HG03432 (cell line): ENCODE measurements around the gene TMCC1.
"Not testable (repeated sequence)": the region's sequence is repeated elsewhere in the genome, so short reads cannot be mapped to it uniquely, and the experiment has no call there.

Experiments
- ATAC-seq: cut with Tn5 transposase; IDR thresholded peaks from one replicate; pipeline ENCODE4 v1.9.1; 2021; ENCODE audit warnings: mild to moderate bottlenecking, moderate library complexity; ENCODE audit not compliant: unreplicated experiment

The TMCC1 gene

DNA sequence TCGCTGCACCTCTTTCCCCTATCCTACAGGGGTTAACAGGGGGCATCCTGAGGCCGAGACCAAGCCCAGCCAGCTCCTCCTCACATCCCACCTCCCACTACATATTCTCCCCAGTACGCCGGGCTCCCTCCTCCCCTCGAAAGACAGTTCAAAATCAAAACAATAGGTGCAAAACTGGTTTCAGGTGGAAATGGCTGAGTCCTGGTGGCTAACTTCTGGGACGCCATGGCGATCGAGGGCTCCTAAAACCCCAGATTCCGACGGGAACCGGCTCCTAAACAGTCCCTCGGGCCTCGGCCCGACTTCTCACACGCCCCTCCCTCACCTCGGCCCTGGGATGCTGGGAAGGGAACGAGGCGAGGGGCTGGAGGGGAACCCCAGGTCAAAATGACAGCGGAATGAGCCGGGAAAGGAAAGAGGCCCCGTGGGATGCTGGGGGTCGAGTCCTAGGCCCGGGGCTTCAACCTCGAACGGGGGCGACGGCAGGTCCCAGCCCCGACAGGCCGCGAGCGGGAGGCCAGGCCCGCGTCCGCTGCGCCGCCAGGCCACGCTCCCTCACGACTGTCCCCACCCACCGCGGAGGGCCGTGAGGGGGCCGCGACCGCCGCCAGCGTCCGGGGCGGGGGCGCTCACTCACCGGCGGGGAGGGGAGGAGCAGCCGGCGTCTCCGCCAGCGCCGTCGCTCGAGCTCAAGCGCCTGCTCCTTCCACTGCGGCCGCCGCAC, 492 bp downstream of the TMCC1 start:
- peak; percentile 78 for ATAC-seq

DNA sequence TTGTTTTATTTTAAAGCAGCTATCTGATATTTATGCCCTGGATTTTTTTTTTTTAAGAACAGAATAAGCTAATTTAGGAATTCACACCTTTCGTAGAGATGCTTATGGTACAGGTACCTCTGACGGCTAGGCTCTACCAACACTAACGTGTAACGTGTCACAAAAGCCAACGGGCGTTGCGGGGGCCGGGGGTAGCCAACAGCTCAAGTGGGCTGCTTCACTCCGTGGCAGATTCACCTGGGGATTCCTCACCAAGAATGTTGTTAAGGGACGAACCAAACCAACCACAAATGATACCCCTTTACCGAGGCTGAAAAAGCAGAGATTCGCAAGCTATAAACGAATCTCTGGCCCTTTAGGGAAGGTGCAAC, 1.0 kb downstream of the TMCC1 start:
- ATAC-seq: no peak

DNA sequence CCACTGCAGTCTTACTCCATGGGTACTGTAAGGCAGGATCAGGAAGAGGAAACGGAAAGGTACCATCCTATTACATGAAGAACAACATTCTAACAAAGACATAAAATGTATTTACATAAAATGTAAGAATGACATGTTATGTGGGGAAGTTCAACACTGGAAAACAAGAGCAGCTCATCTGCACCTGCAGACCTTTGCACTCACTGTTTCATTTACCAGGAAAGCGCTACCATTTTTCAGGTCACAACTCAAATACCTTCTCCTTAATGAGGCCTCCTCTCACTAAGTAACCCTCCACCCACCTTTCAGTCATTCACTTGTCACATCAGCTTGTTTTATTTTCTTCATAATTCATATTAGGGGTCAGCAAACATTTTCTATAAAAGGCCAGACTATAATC, 2.6 kb downstream of the TMCC1 start:
- ATAC-seq: no peak

DNA sequence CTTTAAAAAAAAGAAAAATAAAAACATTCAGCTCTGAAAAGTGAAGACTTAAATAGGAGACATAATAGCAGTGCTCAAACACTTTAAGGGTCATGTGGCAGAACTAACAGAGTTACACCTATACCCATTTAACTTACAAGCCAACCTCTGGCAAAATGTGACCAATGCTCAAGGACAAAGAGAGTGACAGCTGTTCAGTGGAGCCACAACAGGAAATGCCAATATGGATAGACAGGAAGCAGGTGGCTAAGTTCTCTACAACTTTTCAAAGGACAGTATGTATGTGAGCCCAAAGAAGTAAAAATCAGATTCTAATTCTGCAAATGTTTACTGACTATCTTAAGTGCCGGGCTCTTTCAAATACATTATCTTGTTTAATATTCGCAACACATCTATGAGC, 3.4 kb downstream of the TMCC1 start:
- ATAC-seq: no peak

DNA sequence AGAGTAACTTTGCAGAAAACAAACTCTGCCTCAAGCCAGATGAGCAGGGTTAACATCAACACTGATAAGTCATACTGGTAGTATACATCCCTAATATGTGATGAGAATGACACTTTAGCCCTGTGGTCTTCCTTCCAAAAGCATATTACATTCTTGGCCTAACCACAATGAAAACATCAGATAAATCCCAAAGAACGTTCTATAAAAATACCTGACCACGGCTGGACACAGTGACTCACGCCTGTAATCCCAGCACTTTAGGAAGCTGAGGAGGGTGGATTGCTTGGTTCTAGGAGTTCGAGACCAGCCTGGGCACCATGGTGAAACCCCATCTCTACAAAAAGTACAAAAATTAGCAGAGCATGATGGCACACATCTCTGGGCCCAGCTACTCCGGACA, 4.7 kb downstream of the TMCC1 start:
- ATAC-seq: no peak

DNA sequence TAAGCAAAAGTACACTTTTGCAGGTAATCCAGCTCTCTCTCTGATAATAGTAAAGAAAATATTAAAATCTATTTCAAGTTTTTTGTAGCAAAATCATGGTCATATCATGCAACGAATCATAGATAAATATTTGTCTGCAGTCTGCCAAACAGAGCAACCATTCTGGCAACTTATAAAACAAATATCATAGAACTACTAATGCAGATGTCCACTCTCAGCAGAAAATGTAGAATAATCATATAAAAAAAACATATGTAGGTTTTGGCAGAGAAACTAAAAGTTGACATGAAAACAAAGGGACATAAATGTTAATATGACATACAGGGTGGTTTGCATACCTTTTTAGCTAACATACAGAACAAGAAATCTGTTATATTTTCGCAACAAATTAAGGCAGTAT, 12.2 kb downstream of the TMCC1 start:
- ATAC-seq: no peak

DNA sequence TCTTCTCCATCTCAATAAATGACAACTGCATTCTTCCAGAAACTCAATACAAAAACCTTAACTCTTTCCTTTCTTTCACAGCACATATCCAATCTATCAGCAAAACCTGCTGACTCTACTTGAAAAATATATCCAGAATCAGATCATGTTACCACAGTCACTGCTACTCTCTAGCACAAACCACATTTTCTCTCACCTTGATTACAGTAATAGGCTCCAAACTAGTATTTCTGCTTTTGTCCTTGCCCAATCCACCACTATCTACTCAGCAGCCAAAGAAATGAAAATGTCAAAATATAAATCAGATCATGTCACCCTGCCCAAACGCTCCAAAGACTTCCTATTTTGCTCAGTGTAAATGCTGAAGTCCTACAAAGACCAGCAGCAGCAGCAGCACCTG, 15.2 kb downstream of the TMCC1 start:
- ATAC-seq: no peak

DNA sequence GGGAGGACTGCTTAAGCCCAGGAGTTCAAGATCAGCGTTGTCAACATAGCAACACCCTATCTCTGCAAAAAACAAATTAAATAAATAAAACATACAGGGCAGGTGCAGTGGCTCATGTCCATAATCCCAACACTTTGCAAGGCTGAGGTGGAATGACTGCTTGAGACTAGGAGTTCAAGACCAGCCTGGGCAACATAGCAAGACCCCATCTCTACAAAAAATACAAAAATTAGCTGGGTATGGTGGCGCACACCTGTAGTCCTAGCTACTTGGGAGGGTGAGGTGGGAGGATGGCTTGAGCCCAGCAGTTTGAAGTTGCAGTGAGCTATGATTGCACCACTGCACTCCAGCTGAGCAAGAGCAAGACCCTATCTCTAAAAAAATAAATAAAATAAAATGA, 19.0 kb downstream of the TMCC1 start:
- ATAC-seq: not testable (repeated sequence)

DNA sequence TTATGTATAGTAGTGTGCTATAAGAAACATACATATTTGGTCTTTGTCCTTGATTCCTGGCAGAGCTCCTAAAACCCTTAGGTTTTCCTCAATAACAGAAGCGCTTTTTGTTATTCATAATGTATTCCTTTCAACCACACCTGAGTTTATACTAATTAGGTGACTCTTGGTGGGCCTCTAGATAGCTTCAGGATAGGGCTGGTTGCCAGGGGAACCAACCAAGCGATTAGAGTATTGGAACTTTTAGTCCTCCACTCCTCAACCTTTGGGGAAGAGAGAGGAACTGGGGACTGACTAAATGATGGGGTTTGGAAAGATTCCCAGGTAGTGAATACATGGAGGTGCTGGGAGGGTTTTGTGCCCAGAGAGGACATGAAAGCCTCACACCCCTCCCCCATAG, 24.6 kb downstream of the TMCC1 start:
- ATAC-seq: no peak

DNA sequence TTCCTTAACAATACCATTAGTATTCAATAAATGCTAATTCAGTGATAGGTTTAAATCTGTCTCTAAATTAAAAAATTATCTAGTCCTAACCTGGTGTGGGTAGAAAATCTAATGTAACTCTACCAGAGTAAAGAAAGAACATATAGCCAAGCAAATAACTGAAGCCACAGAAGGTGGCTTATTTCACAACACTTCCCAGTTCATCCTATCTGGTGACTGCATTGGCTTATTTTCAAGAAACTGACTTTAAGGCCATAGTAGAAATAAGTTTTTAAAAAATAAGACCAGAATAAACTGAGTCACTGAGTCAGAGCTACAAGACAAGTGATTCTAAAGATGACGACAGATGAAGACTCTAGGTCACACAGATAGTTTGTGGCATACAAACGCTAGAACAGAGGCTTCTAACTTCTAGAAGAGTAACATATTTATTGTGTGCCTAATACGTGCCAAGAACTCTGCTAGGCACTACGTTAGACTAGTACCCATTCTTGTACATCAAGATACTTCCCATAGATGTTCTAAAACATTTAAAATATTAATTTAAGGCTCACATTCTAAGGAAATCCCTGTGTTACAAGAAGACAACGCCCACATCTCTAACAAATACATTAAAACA, 25.9 kb downstream of the TMCC1 start:
- no peak for ATAC-seq

DNA sequence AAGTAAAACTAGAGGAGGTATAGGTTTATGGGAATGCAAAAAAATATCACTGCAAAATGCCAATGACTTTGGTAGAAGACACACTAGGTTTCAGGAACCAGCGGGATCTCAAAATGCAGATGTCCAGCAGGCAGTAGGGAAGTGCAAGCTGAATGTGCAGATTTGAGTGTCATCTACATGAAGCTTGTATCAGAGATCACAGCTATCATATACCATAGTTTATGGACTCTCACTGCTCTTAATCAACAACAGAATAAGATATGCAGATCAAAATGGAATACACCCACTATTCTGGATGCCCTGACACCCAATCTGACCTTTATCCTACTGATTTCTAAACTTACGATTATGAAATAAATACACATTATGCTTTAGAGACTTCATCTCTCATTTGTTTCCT, 27.7 kb downstream of the TMCC1 start:
- ATAC-seq: no peak

DNA sequence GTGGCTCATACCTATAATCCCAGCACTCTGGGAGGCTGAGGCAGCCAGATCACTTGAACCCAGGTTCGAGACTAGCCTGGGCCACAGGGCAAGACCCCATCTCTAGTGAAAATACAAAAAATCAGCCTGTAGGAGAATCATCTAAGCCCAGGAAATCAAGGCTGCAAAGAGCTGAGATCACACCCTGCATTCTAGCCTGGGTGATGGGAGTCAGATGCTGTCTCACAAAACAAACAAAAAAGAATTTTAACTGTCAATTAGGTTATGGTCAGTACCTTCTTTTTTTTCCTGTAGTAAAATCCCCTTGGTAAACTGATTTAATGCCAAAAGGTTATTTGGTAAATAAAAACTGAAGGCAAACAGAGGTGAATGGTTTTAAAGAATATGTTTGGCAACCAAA, 29.0 kb downstream of the TMCC1 start:
- no peak for ATAC-seq

DNA sequence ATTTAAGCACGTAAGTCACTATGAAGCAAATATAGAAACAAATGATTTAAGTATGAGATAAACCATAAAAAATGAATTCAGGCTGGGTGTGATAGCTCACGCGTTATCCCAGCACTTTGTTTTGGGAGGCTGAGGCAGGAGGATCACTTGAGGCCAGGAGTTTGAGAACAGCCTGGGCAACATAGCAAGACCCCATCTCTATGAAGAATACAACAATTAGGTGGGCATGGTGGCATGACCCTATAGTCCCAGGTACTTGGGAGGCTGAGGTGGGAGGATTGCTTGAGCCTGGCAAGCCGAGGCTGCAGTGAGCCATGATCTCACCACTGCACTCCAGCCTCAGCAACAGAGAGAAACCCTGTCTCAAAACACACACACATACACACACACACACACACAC, 34.2 kb downstream of the TMCC1 start:
- no peak for ATAC-seq

DNA sequence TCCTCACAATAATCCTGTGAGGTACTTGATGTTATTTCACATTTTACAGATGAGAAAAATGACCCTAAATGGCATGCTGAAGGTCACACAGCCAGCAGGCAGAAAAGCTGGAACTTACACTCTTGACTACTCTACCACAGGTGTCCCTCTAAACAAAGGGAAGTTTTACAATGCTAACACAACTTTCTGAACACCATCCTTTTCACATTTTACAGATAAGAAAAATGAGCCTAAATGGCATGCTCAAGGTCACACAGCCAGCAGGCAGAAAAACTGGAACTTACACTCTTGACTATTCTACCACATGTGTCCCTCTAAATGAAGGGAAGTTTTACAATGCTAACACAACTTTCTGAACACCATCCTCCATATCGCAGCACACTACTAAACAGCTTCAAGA, 35.6 kb downstream of the TMCC1 start:
- no peak for ATAC-seq

DNA sequence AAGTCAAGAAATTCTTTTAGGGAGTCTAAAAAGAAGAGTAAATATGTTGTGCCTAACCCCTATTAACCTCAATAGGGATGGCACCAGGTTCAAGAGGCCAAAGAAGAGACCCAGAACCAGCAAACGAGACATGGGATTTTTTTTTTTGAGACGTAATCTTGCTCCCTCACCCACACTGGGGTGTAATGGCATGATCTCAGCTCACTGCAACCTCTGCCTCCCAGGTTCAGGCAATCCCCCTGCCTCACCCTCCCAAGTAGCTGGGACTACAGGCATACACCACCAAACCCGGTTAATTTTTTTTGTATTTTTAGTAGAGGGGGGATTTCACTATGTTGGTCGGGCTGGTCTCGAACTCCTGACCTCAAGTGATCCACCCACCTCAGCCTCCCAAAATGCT, 36.7 kb downstream of the TMCC1 start:
- ATAC-seq: not testable (repeated sequence)

DNA sequence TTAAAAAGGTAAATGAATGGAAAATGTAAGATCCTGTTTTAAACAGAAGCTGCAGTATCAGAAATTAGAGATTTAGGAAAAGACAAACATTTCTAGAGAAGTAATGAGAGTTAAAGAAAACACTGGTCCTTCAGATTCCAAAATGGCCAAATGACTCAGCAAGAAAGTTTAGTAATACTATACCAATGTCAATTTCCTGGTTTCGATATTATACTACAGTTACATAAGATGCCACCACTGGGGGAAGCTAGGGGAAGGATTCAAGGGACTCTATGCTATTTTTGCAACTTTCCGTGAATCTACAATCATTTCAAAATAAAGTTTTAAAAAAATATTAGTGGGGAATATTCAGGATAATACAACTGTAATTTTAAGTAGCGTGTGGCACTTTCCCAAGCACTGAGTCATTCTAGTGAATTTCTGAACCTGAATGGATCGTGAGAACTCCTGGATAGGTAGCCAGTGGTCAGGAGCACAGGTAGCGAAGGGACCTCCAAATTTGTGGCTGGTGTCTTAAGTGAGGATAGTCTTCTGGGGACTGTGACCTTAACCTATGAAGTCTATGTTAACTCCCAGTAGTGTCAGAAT, 37.6 kb downstream of the TMCC1 start:
- ATAC-seq: no peak

DNA sequence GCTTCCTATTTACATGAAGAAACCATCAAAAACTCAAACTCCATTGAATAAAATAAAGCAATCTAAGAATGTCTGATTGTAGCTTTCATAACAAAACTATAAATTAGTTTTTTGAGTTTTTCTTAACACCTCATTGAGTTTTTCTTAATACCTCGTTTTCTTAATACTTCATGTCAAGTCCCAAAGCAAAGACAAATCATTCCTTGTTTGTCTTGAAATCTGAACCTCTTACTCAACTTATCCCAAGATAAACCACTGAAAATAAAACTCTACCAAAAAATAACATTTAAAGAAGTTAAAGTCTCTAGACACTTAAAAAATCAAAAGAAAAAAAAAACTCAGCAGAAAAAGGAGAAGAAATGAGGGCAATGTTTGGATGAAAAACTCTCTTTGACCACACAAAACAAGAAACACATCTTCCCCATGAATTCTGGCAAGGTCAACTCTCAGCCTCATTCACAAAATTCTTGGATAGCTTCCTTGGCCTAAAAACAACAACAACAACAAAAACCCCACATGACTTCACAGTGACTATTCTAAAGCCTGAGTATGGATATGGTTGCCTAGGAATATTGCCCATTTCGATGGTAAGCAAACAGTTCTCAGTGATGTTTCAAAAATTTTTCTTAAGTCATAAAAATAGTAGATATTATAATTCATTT, 38.2 kb downstream of the TMCC1 start:
- ATAC-seq: no peak

DNA sequence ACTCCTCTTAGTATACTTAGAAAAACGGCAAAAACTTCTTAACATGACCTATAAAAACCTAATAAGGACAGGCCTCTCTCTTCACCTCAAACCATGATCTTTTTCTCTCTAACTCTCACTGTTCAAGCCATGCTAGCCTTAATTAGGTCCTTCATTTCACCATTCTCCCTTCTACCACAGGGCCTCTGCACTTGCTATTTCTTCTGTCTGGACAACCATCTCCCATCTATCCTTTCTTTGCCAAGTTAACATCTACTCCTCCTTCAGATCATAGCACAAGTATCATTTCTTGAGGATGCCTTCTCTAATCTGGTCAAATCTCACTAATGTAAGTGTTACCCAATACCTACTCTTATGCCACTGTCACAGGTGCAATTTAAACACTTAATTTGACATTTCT, 39.1 kb downstream of the TMCC1 start:
- no peak for ATAC-seq

DNA sequence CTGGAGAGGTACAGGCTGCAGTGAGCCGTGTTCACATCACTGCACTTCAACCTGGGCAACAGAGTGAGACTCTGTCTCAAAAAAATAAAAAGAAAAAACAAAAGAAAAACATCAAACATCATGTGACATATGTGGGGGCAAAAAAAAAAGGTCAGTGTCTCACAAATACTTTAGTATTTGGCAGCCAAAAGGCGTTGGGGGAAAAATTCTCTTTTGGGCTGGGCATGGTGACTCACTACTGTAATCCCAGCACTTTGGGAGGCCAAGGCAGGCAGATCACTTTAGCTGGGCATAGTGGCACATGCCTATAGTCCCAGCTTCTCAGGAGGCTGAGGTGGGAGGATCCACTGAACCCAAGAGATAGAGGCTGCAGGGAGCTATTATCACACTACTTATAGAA, 47.6 kb downstream of the TMCC1 start:
- no peak for ATAC-seq

DNA sequence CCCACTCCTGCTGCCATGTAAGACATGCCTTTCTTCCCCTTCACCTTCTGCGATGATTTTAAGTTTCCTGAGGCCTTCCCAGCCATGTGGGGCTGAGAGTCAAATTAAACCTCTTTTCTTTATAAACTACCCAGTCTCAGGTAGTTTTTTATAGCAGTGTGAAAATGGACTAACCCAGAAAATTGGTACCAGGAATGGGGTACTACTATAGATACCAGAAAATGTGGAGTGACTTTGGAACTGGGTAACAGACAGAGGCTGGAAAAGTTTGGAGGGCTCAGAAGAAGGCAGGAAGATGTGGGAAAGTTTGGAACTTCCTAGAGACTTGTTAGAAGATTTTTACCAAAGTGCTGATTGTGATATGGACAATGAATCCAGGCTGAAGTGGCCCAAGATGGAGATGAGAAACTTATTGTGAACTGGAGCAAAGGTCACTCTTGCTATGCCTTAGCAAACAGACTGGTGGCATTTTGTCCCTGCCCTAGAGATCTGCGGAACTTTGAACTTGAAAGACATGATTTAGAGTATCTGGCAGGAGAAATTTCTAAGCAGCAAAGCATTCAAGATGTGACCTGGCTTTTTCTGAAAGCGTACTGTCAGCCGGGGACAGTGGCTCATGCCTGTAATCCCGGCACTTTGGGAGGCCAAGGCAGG, 52.7 kb downstream of the TMCC1 start:
- ATAC-seq: no peak

DNA sequence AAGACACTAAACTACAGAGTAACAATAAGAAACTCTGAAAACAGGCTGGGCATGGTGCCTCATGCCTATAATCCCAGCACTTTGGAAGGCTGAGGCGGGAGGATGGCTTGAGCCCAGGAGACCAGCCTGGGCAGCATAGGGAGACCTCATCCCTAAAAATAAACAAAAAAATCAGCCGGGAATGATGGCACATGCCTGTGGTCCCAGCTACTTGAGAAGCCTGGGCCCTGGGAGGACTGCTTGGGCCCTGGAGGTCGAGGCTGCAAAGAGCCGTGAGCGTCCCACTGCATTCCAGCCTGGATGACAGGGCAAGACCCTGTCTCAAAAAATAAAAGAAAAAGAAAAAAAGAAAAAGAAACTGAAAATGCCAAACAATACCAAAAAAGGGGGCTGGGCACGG, 55.4 kb downstream of the TMCC1 start:
- no peak for ATAC-seq
